NCI-H226 (cell line): ENCODE data around the gene RNF17.

ENCODE experiments used
- DNase-seq: peaks from one replicate; pipeline ENCODE4 v3.0.0-alpha.2; 2015

RNF17 gene

GRCh38 chr13:24860770-24861169 is 96.8 kb downstream of the RNF17 start:
- no peak for DNase-seq

DNA sequence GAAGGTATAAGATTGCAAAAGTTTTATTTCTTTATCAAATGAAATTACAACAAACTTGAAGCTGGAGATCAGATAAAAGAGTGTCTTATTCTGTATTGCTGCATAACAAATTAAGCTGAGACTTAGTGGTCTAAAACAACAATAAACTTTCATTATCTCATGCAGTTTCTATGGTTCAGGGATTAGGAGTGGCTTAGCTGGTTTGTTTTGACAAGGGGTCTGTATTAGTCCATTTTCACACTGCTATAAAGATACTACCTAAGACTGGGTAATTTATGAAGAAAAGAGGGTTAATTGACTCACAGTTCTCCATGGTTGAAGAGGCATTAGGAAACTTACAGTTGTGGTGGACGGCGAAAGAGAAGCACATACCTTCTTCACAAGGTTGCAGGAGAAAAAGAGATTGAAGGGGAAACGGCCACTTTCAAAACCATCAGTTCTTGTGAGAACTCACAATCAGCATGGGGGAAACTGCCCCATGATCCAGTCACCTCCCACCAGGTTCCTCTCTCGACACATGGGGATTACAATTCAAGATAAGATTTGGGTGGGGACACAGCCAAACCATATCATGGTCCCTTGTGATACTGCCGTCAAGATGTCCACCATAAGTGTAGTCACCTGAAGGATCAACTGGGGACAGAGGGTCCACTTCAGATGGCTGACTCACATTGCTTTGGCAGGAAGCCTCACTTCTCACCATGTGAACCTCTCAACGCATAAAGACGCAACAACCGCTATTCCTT is 97.8 kb downstream of the RNF17 start:
- DNase-seq = no peak

DNA sequence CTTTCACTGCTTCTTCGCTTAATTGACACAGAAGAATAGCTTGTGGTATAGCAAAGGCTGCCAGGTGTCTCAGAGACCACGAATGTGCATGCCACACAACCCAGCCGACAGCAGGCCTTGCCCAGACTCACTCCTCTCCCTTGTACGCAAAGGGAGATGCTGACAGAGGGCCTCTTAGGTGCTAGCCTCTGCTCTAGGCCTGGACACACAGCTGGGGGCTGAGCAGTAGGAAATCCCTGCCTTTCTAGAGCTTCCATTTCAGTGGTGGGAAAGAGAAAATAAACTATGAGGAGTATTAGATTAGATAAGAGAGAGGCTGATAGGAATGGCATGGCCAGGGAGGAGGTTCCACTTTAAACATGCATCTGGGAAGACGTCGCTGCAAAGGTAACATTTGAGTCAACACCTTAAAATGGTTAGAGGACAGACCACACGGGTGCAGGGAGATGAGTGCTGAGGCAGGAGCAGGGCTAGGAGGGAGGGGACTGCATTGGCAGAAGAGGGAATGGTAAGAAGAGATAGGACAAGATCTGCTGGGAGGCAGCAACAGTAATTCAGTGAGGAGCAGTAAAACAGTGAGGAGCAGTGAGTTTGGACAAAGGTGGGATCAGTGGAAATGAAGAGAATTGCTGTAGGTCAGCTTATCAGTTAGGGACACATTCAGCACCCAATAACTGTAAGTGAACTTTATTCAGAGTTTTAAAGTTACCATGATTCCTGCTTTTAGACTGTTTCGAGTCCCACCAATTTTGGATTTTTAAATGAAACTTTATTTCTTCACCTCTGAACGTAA is 100.0 kb downstream of the RNF17 start:
- DNase-seq = no peak

GRCh38 chr13:24864579-24864978 is 100.6 kb downstream of the RNF17 start:
- DNase-seq = no peak

DNA sequence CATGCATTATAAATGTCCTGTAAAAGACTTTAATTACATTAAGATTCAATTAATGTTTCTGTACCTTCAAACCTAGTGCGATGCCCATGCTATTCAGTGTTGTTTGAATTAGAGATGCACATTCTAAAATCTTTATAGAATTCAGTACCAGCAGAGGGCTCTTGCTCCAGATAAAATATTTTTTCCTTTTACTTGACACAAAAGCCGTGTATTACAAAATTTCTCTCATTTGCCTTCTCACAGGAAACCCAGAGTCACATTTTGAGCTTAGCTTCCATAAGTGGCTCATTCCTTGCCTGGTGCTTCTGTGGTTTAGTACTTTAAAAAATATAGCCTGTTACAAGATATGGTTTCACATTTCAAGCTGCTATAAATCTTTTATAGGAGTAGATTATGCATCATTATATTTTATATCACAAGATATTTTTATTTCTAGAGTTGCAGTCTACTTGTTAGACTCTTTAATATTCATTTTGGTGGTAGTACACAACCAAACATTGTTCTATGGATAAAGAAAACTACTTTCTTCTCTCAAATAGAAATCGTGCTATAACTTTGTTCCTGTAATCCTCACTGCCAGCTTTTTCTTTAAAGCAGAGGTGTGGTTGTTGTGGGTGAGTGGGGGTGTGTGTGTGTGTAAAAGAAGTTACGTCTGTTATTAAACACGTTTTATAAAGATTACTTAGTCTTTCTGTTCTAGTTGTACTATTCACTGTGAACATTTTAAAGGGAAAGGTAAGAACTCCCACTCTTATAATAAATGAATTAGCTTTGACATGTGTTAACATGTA is 101.4 kb downstream of the RNF17 start:
- DNase-seq = no peak

GRCh38 chr13:24866488-24866887 is 102.5 kb downstream of the RNF17 start:
- no peak for DNase-seq

GRCh38 chr13:24868874-24869273 is 104.9 kb downstream of the RNF17 start:
- DNase-seq = no peak

GRCh38 chr13:24870380-24870760 is 106.4 kb downstream of the RNF17 start:
- DNase-seq = no peak

DNA sequence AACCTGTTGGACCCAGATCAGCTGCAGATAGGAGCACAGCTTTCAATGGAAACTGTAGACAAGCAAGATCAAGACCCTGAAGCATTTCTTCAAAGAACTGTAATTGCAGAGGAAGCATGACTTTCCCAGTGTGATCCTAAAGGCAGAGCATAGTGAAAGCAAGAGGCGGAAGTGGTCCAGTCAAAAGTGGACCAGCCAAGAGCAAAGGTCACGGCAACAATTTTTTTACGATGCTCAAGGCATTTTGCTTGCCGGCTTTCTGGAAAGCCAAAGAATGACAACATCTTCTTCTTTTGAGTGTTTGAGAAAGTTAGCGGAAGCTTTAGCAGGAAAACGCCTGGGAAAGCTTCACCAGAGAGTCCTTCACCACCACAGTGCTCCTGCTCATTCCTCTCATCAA is 111.6 kb downstream of the RNF17 start:
- DNase-seq = no peak

DNA sequence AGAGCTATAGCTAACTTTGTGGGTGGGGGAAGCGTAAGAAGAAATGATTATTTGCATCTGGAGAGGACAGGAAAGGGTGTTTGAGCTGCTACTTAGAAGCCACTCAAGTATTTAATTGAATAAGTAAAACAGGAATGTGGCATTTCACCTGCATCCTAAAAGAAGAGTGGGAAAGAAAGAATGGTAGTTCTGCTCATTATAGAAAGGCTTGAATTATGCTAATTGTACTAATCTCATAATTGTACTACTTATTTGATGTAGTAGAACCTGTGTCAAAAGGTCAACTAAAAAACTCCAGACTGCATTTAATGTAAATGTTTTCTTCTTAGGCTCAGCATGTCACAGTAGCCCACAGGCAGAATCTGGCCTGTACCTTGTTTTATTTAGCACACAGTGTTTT is 113.6 kb downstream of the RNF17 start:
- no peak for DNase-seq

DNA sequence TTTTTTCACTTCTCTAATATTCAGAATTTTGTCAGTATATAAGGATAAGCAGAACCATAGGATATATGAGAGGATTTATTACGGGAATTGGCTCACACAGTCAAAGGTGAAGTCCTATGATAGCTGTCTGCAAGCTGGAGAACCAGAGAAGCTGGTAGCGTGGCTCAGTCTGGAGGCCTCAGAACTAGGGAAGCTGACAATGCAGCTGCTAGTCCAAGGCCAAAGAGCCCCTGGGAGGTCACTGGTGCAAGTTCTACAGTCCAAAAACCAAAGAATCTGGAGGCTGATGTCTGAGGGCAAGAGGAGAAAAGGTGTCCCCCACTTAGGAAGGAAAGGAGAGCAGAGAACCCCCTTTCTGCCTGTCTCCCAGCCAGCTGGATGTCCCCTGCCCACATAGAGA is 114.4 kb downstream of the RNF17 start:
- DNase-seq = no peak

DNA sequence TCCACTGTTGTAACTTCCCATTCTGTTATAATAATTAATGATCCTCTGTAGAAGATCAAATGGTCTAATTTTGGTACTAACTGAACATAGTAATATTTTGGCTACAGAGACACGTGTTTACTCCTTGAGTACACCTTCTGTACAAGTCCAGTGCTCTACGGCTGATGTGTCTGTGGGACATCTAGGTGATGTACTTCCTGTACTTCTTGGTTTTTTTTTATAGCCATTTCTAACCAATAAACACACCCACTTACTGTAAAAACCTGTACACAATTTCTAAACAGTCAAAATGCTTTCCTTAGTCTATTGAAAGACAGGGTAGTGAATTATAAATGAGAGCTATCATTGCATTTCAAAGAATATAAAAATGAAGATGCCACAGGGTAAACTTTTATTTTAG is 118.7 kb downstream of the RNF17 start:
- DNase-seq = no peak

- DNase-seq = no peak
Measured at GRCh38 chr13:24887759-24888158, 123.8 kb downstream of the RNF17 start.

DNA sequence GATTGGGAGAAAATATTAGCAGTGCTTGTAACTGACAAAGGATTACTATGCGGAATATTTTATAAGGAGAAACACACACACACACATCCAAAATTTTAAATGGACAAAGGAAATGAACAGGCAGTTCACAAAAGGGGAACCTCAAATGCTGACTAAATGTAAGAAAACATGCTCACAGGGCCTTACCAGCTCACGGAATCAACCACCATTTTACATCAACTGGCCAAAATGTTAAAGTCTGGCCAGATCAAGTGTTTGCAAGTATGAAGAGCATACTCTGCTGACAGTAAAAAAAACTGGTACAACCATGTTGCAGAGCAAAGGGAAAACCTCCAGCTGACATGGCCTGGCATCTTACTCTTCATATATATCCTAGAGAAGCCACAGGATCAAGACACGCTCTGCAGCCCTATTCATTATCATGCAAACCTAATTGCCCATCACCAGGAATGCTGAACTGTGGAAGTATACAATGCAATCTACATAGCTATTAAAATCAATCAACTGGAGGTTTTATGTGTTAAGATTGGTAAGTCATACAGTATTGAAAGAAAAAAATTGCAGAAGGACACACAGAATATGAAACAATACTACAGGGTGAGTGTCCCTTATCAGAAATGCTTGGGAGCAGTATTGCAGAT is 124.4 kb downstream of the RNF17 start:
- DNase-seq = no peak

DNA sequence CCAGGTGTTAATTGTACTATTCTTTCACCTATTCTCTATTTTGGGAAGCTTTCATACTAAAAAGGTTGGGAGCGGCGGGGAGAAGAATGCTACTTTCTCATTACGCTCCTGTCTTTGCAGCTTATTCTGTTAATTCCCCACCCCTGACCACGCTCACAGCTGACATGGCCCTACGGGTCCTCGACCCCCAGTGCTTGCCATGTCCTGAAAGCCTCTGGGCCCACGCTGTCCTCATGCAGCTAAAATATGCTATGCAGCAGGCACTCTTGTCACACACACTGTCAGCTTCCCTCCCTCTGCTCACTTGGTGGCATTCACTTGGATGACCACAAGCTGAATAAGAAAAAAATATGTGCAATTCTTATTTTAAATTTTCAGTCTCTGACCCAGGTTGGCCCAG is 126.3 kb downstream of the RNF17 start:
- DNase-seq = no peak

DNA sequence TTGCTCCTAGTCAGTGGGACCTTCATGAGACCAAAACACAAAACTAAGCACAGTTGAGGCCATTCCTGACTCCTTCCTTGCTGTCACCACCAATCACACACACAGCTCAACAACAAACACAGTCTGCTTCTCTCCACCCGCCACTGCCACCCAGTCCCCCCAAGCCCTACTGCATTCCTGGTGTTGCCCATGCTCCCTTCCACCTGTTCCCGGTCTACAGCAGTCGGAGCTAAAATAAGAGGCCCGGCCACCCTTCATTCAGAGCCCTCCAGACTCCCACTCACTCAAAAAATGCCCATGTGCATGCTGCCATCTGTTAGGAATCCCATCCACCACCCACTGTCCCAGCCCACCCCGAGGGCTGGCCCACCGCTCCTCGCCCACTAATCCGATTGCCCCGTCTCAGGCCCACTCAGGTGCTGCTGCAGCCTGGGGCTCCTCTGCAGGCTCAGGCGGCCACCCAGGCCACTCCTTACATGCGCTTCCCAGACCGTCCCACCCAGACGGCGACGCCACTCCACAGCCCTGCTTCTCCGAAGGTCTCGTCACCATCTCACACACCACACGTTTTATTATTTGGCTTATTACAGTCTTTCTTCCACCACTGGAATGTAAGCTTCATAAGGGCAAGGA is 127.6 kb downstream of the RNF17 start:
- no peak for DNase-seq

GRCh38 chr13:24892829-24893228 is 128.9 kb downstream of the RNF17 start:
- DNase-seq = no peak

- no peak for DNase-seq
Measured at GRCh38 chr13:24893863-24894262, 129.9 kb downstream of the RNF17 start.

- DNase-seq = no peak
Measured at GRCh38 chr13:24894277-24894971, 130.5 kb downstream of the RNF17 start.

DNA sequence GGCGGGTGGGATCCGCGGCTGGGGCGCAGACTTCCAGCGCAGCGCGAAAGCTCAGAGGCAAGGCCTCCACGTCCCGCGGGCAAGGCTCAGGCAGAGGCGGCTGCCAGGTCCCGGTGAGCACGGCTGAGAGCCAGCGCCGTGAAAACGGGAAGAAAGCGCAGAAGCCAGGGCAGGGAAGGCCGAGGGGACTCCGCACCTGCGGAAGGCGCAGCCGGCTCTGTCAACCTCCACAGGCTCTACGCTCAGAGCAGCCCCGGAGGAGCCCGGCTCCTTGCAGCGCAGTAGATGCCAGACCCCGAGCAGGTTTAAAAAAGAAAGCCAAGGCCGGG is 131.0 kb downstream of the RNF17 start:
- DNase-seq = no peak

DNA sequence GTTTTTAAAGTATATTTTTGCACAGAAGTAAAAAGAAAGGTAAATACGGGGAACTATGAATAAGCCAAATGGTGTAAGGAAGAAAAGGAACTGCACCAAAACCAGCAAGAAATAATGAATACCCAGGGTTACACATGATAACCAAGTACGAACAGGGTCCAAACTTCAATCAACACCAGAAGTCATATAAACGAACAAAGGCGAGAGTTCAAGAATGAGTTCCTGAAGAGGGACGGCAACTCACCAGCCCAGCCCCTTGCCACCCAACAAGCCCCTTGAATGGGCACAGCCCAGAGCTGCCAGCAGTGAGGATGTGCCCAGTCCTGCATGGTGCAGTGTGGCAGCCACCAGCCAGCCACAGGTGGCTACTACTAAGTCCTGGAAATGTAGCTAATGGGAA is 132.1 kb downstream of the RNF17 start:
- DNase-seq = no peak

DNA sequence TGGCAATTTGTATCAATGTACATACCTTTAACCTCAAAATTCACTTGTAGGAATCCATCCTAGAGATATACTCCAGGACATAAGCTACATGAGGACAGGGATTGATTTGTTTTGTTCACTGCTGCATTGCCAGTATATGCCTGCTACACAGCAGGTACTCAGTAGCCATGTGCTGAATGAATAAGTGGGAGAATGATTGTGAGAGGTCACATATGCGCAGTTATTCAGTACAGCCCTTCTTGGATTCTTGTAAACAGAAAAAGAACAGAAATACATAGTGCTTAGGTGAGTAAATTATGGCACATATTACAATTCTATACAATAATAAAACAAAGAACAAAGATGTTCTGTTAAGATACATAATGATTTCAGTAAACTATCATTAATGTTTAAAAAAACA is 133.3 kb downstream of the RNF17 start:
- no peak for DNase-seq
